ENCODE results near the gene HOXD12.

Gene HOXD12

GRCh38 chr2:176081376-176081836 is 18.2 kb upstream of the HOXD12 start:
- no peak for DNase-seq

DNA sequence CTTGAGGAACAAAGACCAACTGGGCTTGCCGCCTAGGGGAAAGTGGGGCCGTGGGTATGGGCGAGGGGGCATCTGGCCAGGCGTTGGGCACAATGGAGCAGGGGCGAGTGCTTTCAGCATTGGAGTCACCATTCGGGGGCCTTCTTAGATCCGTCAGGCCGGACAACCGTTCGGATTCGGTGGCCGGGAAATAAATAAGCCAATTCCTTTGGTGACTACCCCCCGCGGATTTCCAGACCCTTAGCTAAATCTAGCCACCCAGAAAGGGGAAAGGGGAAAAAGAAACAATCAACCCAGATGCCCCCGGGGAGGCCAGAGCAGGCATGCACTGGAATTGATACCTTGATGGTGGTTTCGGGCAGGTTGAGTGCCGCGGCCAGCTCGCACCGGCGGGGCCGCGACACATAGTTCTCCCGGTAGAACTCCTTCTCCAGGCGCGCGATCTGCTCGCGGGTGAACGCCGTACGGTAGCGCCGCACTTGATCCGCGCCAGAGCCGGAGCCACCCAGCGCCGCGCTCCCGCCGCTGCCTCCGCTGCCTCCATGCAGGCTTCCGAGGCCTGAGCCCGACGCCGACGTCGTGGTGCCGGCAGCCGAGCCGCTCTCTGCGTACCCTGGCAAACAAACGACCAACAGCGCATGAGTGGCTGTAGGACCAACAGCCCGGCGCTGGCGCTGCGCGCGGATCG is 17.6 kb upstream of the HOXD12 start:
- DNase-seq, result no peak

DNA sequence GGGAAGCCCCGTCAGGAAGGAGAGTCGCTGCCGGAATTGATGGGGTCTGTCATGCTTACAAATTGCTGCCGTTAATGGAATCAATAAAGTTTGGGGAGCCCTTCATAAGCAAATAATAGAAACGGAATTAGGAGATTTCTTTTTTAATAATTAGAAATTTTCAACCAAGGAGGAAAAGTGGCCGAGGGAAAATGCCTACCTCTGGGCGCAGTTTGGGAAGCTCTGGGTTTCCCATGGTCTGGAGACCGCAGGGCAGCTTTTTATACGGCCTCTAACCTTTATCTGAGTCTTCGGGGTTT is 17.1 kb upstream of the HOXD12 start:
- DNase-seq, result no peak

- no peak for DNase-seq
These were observed 16.5 kb upstream of the HOXD12 start for GRCh38 chr2:176082824-176083751.

DNA sequence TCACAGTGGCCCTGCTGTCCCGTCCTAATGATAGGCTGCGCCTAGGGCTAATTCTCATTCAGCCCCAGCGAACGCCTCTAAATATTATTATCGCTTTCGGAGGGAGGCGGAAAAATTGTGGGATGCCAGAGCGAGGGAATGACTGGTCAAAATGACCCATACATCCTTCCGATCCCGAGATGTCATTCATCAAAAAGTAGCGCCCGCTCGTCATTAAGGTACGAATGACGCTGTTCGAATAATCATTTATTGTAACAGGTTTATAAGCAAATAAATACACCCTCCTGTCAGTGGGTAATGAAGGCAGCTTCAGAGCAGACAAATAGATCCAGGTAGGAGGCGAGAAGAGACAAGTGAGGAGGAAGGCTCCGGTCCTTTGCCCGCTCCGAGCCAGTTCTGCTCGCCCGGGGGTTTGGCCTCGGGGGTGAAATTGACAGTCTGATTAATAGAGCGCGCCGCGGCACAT is 15.8 kb upstream of the HOXD12 start, which contains the start of gene EVX2:
TSS of gene EVX2 (minus strand) at position 167 of the 466 bp plus-strand sequence. CDS start 186 bp downstream, outside the sequence.
- DNase-seq, result no peak

- no peak for DNase-seq
These were observed 14.9 kb upstream of the HOXD12 start for GRCh38 chr2:176084611-176085119.

- DNase-seq, result no peak
These were observed 14.3 kb upstream of the HOXD12 start for GRCh38 chr2:176085120-176085788.

DNA sequence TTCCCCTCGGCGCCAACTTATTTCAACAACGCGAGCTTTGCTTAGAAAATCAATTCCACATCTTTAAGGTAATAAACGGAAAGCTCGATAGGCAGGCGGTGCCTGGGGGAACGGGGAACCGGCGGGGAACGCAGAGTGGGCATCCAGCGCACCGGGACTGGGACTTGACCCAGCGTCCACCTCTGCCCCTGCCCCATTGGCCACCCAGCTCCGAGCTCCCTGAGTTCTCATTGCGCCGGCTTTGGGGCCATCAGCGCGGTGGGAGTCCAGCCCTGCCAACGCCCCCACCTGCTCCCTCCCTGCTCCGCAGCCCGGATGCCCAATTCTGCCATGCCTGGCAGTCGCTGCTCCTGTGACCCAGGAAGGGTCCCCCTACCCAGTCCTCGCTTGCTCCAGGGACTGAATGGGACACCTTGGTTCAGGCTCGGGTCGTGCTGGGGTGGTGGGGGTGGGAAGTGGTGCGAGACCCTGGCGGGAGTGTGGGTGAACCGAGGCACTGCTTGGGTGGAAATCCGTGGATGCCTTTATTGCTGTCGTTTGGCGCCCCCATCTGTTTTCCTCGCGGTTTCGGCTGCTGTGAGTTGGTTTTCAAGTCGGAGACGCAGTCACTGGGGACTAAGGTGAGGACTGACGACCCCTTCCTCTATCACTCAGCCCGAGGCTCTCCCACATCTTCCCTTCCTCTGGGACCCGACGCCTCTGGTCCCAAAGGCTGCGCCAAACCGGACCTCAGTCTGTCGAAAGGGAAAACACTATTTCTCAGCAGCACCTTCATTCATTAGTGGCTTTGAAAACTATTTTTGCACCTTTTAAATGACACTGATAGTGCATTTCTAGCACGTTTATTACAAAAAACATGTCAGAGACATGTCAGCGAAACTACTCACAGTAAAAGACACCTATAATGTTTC is 13.5 kb upstream of the HOXD12 start:
- no peak for DNase-seq

- DNase-seq, result no peak
These were observed 12.1 kb upstream of the HOXD12 start for GRCh38 chr2:176087330-176088047.

GRCh38 chr2:176088048-176088936 is 11.3 kb upstream of the HOXD12 start:
- no peak for DNase-seq

DNA sequence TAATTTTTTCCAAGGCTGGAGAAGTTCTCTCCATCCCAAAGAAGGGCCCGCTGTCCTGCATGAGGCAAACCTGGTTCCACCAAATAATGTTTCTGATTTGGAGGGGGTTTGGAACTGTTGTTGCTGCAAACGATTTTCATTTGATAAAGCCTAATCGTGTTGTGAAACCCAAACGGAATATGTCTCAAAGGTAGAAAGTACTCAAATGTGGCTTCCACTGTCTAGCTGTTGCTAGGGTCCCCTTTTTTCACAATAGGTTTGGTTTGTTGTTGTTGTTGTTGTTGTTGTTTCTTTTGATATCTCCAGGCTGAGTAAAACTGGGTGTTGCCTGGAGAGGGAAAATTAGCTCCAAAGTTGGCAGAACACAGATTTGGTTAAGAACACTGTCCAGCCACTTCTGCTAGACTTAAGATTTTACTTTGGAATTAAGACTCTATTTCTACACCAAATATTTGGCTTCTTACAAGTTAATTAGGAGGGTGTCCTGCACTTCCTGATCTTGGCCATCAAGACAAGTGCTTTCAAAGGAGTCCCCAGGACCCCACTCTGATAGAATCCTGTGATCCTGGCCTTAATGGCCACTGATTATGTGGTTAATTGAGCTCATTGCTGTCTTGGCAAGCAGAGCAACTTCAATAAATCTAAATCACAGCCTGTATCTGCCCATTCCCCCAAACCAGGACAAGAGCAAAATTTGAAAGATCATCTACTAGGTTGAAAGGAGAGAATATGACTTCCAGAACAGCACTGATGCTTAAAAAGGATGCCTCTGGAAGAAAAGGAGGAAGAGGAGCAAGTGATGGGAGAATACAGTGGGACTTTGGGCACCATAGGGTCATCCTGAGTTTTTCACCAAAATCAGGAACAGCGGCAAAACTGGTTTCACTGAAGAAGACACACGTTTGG is 10.4 kb upstream of the HOXD12 start:
- no peak for DNase-seq

DNA sequence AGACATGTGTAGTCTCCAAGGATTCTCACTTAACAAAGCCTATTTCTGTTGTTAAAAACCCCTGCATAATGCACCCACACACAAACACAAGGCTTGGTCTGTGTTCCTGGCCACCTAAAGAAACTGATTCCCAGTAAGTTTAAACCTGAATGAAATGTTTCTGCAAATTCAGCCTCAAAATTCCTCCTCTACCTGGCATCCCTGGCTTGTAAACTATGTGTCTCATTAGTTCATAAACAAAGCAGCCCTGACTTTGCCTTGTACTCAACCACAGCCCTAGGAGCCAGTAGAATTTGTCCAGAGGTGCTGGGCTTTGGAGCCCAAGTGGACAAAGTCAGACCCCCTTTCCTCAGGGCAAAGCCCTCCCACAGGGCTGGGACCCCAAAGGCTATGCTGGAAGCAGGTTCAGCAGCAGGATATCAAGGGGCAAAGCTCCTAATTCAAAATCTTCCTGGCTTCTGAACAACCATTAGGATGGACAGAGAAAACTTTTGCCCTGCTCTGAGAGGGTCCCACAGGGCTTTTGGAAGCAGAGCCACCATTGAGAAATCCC is 9.7 kb upstream of the HOXD12 start:
- DNase-seq, result no peak

GRCh38 chr2:176090862-176091261 is 8.7 kb upstream of the HOXD12 start:
- DNase-seq, result no peak

GRCh38 chr2:176091329-176092258 is 8.0 kb upstream of the HOXD12 start:
- no peak for DNase-seq

DNA sequence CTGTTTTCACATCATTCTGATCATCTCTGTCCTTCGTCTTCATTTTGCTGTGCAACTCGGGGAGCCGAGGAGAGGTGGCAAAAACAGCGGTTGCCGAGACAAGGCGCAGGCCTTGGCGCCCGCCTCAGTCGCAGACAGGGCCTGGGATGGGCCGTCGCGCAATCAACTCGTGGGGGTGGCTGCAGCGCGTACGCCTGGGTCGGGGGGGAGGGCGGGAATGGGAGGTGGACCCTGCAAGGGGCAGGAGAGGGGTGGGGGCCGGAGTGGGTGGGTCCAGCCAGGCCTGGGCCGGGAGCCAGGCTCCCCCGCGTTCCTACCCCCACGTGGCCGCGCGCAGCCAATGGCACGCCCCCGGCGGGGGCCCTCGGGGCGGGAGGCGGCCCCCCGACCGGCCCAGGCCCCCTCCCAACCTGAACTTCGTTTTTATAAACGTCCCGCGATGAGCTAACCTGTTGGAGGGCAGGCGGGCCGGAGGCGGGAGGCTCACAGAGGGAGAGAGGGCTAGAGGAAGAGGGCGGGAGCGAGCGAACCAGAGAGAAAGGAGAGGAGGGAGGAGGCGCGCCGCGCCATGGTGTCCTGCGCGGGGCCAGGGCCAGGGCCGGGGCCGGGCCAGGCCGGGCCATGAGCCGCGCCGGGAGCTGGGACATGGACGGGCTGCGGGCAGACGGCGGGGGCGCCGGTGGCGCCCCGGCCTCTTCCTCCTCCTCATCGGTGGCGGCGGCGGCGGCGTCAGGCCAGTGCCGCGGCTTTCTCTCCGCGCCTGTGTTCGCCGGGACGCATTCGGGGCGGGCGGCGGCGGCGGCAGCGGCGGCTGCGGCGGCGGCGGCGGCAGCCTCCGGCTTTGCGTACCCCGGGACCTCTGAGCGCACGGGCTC is 7.1 kb upstream of the HOXD12 start, which contains the start of gene HOXD13:
TSS of gene HOXD13 (plus strand) at position 452 of the 875 bp plus-strand sequence. CDS start at position 622, 170 bp downstream.
- DNase-seq, result no peak

DNA sequence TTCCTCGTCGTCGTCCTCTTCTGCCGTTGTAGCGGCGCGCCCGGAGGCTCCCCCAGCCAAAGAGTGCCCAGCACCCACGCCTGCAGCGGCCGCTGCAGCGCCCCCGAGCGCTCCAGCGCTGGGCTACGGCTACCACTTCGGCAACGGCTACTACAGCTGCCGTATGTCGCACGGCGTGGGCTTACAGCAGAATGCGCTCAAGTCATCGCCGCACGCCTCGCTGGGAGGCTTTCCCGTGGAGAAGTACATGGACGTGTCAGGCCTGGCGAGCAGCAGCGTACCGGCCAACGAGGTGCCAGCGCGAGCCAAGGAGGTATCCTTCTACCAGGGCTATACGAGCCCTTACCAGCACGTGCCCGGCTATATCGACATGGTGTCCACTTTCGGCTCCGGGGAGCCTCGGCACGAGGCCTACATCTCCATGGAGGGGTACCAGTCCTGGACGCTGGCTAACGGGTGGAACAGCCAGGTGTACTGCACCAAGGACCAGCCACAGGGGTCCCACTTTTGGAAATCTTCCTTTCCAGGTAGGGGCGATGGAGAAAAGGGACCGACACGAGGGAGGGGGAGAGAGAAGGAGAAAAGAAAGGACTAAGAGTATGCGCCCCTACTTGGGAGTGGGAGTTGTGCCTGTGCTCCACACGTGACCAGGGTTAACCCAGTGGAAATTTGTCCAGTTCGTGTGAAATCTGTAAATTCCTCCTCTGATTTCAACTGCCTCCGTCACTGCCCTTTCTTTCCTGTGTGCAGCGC is 6.3 kb upstream of the HOXD12 start:
- DNase-seq, result no peak
